GM10847 (cell line): ENCODE data around the gene NSG1.

Experiments
- POLR2A ChIP-seq: IDR thresholded peaks from 2 replicates; pipeline ENCODE4 v1.6.1; 2011; ENCODE audit not compliant: insufficient read length; ENCODE audit errors: extremely low read depth

Gene NSG1

GRCh38 chr4:4455210-4455865, 68.4 kb downstream of the NSG1 start:
- TF ChIP-seq POLR2A = no peak

- no peak for TF ChIP-seq POLR2A
Observed at GRCh38 chr4:4456351-4456750, 69.4 kb downstream of the NSG1 start.

GRCh38 chr4:4456816-4457578, 70.1 kb downstream of the NSG1 start:
- no peak for TF ChIP-seq POLR2A

GRCh38 chr4:4457803-4458553, 71.1 kb downstream of the NSG1 start:
- TF ChIP-seq POLR2A = no peak

- no peak for TF ChIP-seq POLR2A
Observed at GRCh38 chr4:4459181-4459580, 72.3 kb downstream of the NSG1 start.

GRCh38 chr4:4460759-4461158, 73.9 kb downstream of the NSG1 start:
- TF ChIP-seq POLR2A = no peak

GRCh38 chr4:4461178-4461577, 74.3 kb downstream of the NSG1 start:
- no peak for TF ChIP-seq POLR2A

- no peak for TF ChIP-seq POLR2A
Observed at GRCh38 chr4:4461850-4462249, 74.9 kb downstream of the NSG1 start.

GRCh38 chr4:4462970-4463369, 76.1 kb downstream of the NSG1 start:
- no peak for TF ChIP-seq POLR2A
